Measurements from ENCODE around the gene EHBP1.

GRCh38 chr2:63048367-63049171 is 343.1 kb downstream of the EHBP1 start:
- TF ChIP-seq POLR2A (IDR thresholded peaks at IDR 0.05), result no peak
- no peak for TF ChIP-seq CTCF (IDR thresholded peaks at IDR 0.05)

Measured in uterus (tissue), 2 donors.